H1 (cell line): ENCODE data around the gene TGM5. TPM values are rescaled to one million over a fixed set of nuclear protein-coding genes. Genes with fewer than 3 reads are reported as not detected.

ENCODE experiments used
- CTCF ChIA-PET: fragments of 300-600 bp; sonication (Branson Sonifier 250); formaldehyde crosslinking; loops from one replicate; lab custom pipeline; 2021; ENCODE audit not compliant: partially characterized antibody; lab: Charles Lee
- POLR2A ChIA-PET: fragments of 300-600 bp; sonication (Branson Sonifier 250); formaldehyde crosslinking; loops from one replicate; lab custom pipeline; 2021; ENCODE audit warnings: inconsistent platforms; ENCODE audit not compliant: partially characterized antibody; lab: Charles Lee
- DNase-seq, 2 experiments: peaks; one replicate each; pipeline versions ENCODE4 v3.0.0 to v3.0.0-alpha.2; 2010 to 2022; ENCODE audit warnings: low spot score in 2 of 2, low read depth in 1 of 2, mixed read lengths in 1 of 2
- FAIRE-seq: peaks from 2 replicates; lab custom pipeline; 2011; peaks lifted over from hg19 to GRCh38; lab: Jason Lieb, UNC
- H2AFZ ChIP-seq: 2 replicates; pipeline ENCODE4 v1.8.1; 2012; ENCODE audit warnings: low read length, inconsistent platforms
- H2AK5ac ChIP-seq: 2 replicates; pipeline ENCODE4 v1.6.1; 2013; ENCODE audit warnings: low read depth, low read length
- H2BK120ac ChIP-seq: replicated peaks from 2 replicates; pipeline ENCODE3; 2013; ENCODE audit warnings: low read depth, low read length, inconsistent platforms
- H2BK12ac ChIP-seq: 2 replicates; pipeline ENCODE4 v1.6.1; 2013; ENCODE audit warnings: low read depth, low read length
- H2BK15ac ChIP-seq: 2 replicates; pipeline ENCODE4 v1.6.1; 2013; ENCODE audit warnings: low read length
- H2BK20ac ChIP-seq: 2 replicates; pipeline ENCODE4 v1.6.1; 2013; ENCODE audit warnings: low read length
- H2BK5ac ChIP-seq: 2 replicates; pipeline ENCODE4 v1.6.1; 2013; ENCODE audit warnings: low read depth, low read length
- H3K14ac ChIP-seq: 2 replicates; pipeline ENCODE4 v1.6.1; 2013; ENCODE audit warnings: inconsistent platforms; ENCODE audit not compliant: insufficient read length
- H3K18ac ChIP-seq: 2 replicates; pipeline ENCODE4 v1.6.1; 2013; ENCODE audit warnings: low read length; ENCODE audit errors: extremely low read depth
- H3K23ac ChIP-seq: 2 replicates; pipeline ENCODE4 v1.6.1; 2013; ENCODE audit warnings: inconsistent platforms; ENCODE audit not compliant: insufficient read length
- H3K23me2 ChIP-seq: 2 replicates; pipeline ENCODE4 v1.6.1; 2013; ENCODE audit warnings: low read depth, low read length
- H3K27ac ChIP-seq: 2 replicates; pipeline ENCODE4 v1.6.1; 2011; ENCODE audit warnings: low read depth, low read length, inconsistent platforms
- H3K27me3 ChIP-seq, 4 experiments: replicated peaks in 1 of 4; 1 replicate in 1 of 4; 2 replicates in 3 of 4; pipeline versions ENCODE4 v1.6.1 to v1.8.1; 2011 to 2013; ENCODE audit warnings: low read length in 3 of 4, mild to moderate bottlenecking in 3 of 4, inconsistent platforms in 2 of 4, mixed read lengths in 2 of 4, moderate library complexity in 1 of 4; ENCODE audit not compliant: control insufficient read depth in 3 of 4, insufficient read depth in 3 of 4; ENCODE audit errors: extremely low read depth in 1 of 4
- H3K36me3 ChIP-seq, 4 experiments: 2 replicates each; pipeline versions ENCODE4 v1.6.1 to v1.8.1; 2011 to 2013; ENCODE audit warnings: mild to moderate bottlenecking in 4 of 4, low read length in 3 of 4, moderate library complexity in 2 of 4, control low read depth in 1 of 4, inconsistent platforms in 1 of 4; ENCODE audit not compliant: insufficient read depth in 4 of 4, control insufficient read depth in 2 of 4
- H3K4ac ChIP-seq: replicated peaks from 2 replicates; pipeline ENCODE3; 2013; ENCODE audit warnings: low read length, low read depth, mixed read lengths, inconsistent platforms; ENCODE audit not compliant: insufficient read length
- H3K4me1 ChIP-seq, 4 experiments: replicated peaks in 1 of 4; 1 replicate in 1 of 4; 2 replicates in 3 of 4; pipeline versions ENCODE4 v1.6.1 to v1.8.1; 2011 to 2013; ENCODE audit warnings: low read length in 3 of 4, inconsistent platforms in 2 of 4, mixed read lengths in 1 of 4; ENCODE audit not compliant: insufficient read depth in 4 of 4, control insufficient read depth in 3 of 4
- H3K4me2 ChIP-seq, 2 experiments: 2 replicates each; pipeline versions ENCODE4 v1.6.1 to v1.8.1; 2011 to 2013; ENCODE audit warnings: low read depth in 2 of 2, low read length in 2 of 2, control low read depth in 1 of 2, inconsistent platforms in 1 of 2, mild to moderate bottlenecking in 1 of 2; ENCODE audit not compliant: insufficient read depth in 1 of 2
- H3K4me3 ChIP-seq, 4 experiments: fragments of 200-600, 300-600 bp in 1 of 4; sonication (generic), shearing (Covaris generic), sonication (Bioruptor Twin) in 1 of 4; 2 replicates each; pipeline versions ENCODE4 v1.5.1 to v1.8.1; 2011 to 2016; ENCODE audit warnings: low read length in 4 of 4, low read depth in 3 of 4, control low read depth in 2 of 4, inconsistent platforms in 2 of 4, mild to moderate bottlenecking in 2 of 4, mixed read lengths in 1 of 4, moderate library complexity in 1 of 4; ENCODE audit not compliant: insufficient read depth in 2 of 4; ENCODE audit errors: extremely low read depth in 1 of 4
- H3K56ac ChIP-seq: replicated peaks from 2 replicates; pipeline ENCODE3; 2013; ENCODE audit warnings: low read depth, mild to moderate bottlenecking, mixed read lengths, low read length, inconsistent platforms; ENCODE audit not compliant: insufficient read length
- H3K79me1 ChIP-seq: 2 replicates; pipeline ENCODE4 v1.6.1; 2013; ENCODE audit warnings: low read depth, low read length, control low read depth
- H3K79me2 ChIP-seq, 2 experiments: 2 replicates each; pipeline versions ENCODE4 v1.6.1 to v1.8.1; 2012 to 2013; ENCODE audit warnings: low read length in 2 of 2, mild to moderate bottlenecking in 2 of 2, inconsistent platforms in 1 of 2; ENCODE audit not compliant: insufficient read depth in 2 of 2, control insufficient read depth in 1 of 2
- H3K9ac ChIP-seq, 4 experiments: replicated peaks in 1 of 4; 1 replicate in 1 of 4; 2 replicates in 3 of 4; pipeline versions ENCODE4 v1.6.1 to v1.8.1; 2011 to 2013; ENCODE audit warnings: low read depth in 3 of 4, low read length in 3 of 4, control low read depth in 2 of 4, mild to moderate bottlenecking in 2 of 4, moderate library complexity in 2 of 4, inconsistent platforms in 1 of 4; ENCODE audit errors: extremely low read depth in 1 of 4
- H3K9me3 ChIP-seq, 2 experiments: 2 replicates each; pipeline versions ENCODE4 v1.6.1 to v1.8.1; 2012 to 2013; ENCODE audit warnings: mild to moderate bottlenecking in 2 of 2, moderate library complexity in 2 of 2, control low read depth in 1 of 2, inconsistent platforms in 1 of 2, low read depth in 1 of 2, low read length in 1 of 2, mixed read lengths in 1 of 2; ENCODE audit not compliant: insufficient read depth in 2 of 2
- H4K20me1 ChIP-seq, 2 experiments: replicated peaks in 1 of 2; 2 replicates each; pipeline versions ENCODE3 to v1.8.1; 2011 to 2013; ENCODE audit warnings: inconsistent platforms in 2 of 2, low read length in 2 of 2, mild to moderate bottlenecking in 1 of 2; ENCODE audit not compliant: insufficient read depth in 2 of 2, control insufficient read depth in 1 of 2
- H4K5ac ChIP-seq: 2 replicates; pipeline ENCODE4 v1.6.1; 2013; ENCODE audit warnings: low read length, low read depth, mixed read lengths, inconsistent platforms; ENCODE audit not compliant: insufficient read length
- H4K8ac ChIP-seq: 2 replicates; pipeline ENCODE4 v1.8.0; 2013; ENCODE audit warnings: mild to moderate bottlenecking, moderate library complexity, low read length, inconsistent platforms; ENCODE audit not compliant: insufficient read depth; ENCODE audit errors: extremely low read depth
- H4K91ac ChIP-seq: replicated peaks from 2 replicates; pipeline ENCODE3; 2013; ENCODE audit warnings: low read length, mixed read lengths, inconsistent platforms; ENCODE audit not compliant: insufficient read length
- CEBPB ChIP-seq: IDR thresholded peaks from 2 replicates; pipeline ENCODE4 v1.6.1; 2012; ENCODE audit warnings: low read depth, low read length
- EZH2 ChIP-seq: fragments of 200-600 bp; sonication (generic); IDR thresholded peaks from 2 replicates; pipeline ENCODE4 v1.7.1; 2012; ENCODE audit warnings: low read depth, mild to moderate bottlenecking, moderate library complexity, low read length, inconsistent platforms; ENCODE audit not compliant: severe bottlenecking
- KDM4A ChIP-seq: IDR thresholded peaks from one replicate; pipeline ENCODE4 v1.7.1; 2012; ENCODE audit warnings: low read depth, mild to moderate bottlenecking, moderate library complexity, low read length, inconsistent platforms; ENCODE audit not compliant: severe bottlenecking
- MAFK ChIP-seq: IDR thresholded peaks from 2 replicates; pipeline ENCODE4 v1.6.1; 2012; ENCODE audit warnings: low read depth, mild to moderate bottlenecking, improper control_type of control experiment, low read length
- POLR2A ChIP-seq, 2 experiments: IDR thresholded peaks; 1 replicate in 1 of 2; 2 replicates in 1 of 2; pipeline ENCODE4 v1.6.1; 2011; ENCODE audit warnings: low read depth in 2 of 2, low read length in 2 of 2, mild to moderate bottlenecking in 2 of 2; ENCODE audit errors: control extremely low read depth in 1 of 2
- SIX5 ChIP-seq: IDR thresholded peaks from 2 replicates; pipeline ENCODE4 v1.6.1; 2011; ENCODE audit warnings: mild to moderate bottlenecking, low read depth, low read length
- TAF7 ChIP-seq: optimal IDR thresholded peaks from 2 replicates; pipeline ENCODE3; 2011; ENCODE audit warnings: low read depth, mild to moderate bottlenecking, inconsistent platforms, low read length, moderate library complexity, borderline replicate concordance
- ZNF274 ChIP-seq: IDR thresholded peaks from 2 replicates; pipeline ENCODE4 v1.7.0; 2012; ENCODE audit warnings: low read length, borderline replicate concordance; ENCODE audit errors: extremely low read depth
- WGBS, 2 experiments: shearing (Covaris generic) in 1 of 2; methylation state at CpG; one replicate each; pipeline versions ENCODE4 v1.1.6 to v1.1.7; 2013 to 2015; ENCODE audit warnings: low lambda C conversion rate in 2 of 2, mixed read lengths in 2 of 2, inconsistent platforms in 1 of 2, low coverage in 1 of 2, missing lambda C conversion rate in 1 of 2; ENCODE audit not compliant: insufficient replicate concordance in 2 of 2, insufficient coverage in 1 of 2, insufficient read length in 1 of 2; ENCODE audit errors: extremely low coverage in 1 of 2, missing lambda C conversion rate in 1 of 2; 5-methylcytosine and 5-hydroxymethylcytosine counted together
- polyA plus RNA-seq, 7 experiments: library from polyadenylated mRNA; depleted of rRNA in 3 of 7; stranded (reverse) in 5 of 7; unstranded in 2 of 7; fragments of >200 nt in 5 of 7; fragments of 200-250 nt in 2 of 7; gene quantifications; 1 replicate in 5 of 7; 2 replicates in 1 of 7; 4 replicates in 1 of 7; pipeline versions ENCODE4 v1.2.1 to v1.2.3, GENCODE V29; 2011 to 2013; ENCODE audit warnings: missing spikeins in 2 of 7, mixed read lengths in 2 of 7
- total RNA-seq: library from RNA; stranded (reverse); fragmentation: NEBNext Ultra II Directional; extraction: Animal tissue kit (Norgen Biotek cat#: 25700); gene quantifications from 2 replicates; pipeline ENCODE4 v1.2.1, GENCODE V29; 2021

The TGM5 gene
- total and polyA plus RNA-seq, 2 of the 8 experiments (the other 6 are each of a cell fraction or from before 2014, with no cell fraction given): not detected

GRCh38 chr15:43249236-43249635, 17.5 kb downstream of the TGM5 start:
- no peak overlapping the region for H2AFZ ChIP-seq
- ChIA-PET POLR2A (no interaction called here), CTCF (interaction anchor here (2.1 kb wide), 1 partner anchor 24 kb away, joined by 9 read pairs; no protein-coding TSS in a partner anchor)
- H4K5ac ChIP-seq: no peak overlapping the region
- no peak overlapping the region for H2BK12ac ChIP-seq
- no peak overlapping the region for H3K4me3 ChIP-seq
- H4K20me1 ChIP-seq: no peaks in the 10 kb centered on the region
- no peak overlapping the region for H3K23ac ChIP-seq
- no peak overlapping the region for H3K27ac ChIP-seq
- no peaks in the 10 kb centered on the region for H3K79me2 ChIP-seq
- no peak overlapping the region for H3K4me2 ChIP-seq
- no peak overlapping the region for H4K8ac ChIP-seq
- no peak overlapping the region for H3K4ac ChIP-seq
- no peaks in the 10 kb centered on the region for H3K27me3 ChIP-seq
- no peak overlapping the region for H2BK5ac ChIP-seq
- no peak overlapping the region for H2BK15ac ChIP-seq
- H2BK120ac ChIP-seq: no peak overlapping the region
- no peak overlapping the region for H3K18ac ChIP-seq
- DNase-seq (no peak), FAIRE-seq (no peak)
- no peaks in the 10 kb centered on the region; the same call in 1 of the 2 replicates for H3K23me2 ChIP-seq
- H3K36me3 ChIP-seq: no peaks in the 10 kb centered on the region
- no peaks in the 10 kb centered on the region for H3K79me1 ChIP-seq
- H3K4me1 ChIP-seq: no peaks in the 10 kb centered on the region
- H3K9ac ChIP-seq: no peak overlapping the region
- TF ChIP-seq SIX5 (no peak), KDM4A (no peak), MAFK (no peak), POLR2A (IDR thresholded peaks at IDR 0.05; ENCODE audit: control extremely low read depth in 1 of 2, low read depth in 2 of 2, low read length in 2 of 2) (no peak), ZNF274 (no peak), TAF7 (no peak), CEBPB (no peak), EZH2 (no peak)
- H3K14ac ChIP-seq: no peak overlapping the region
- no peak overlapping the region for H4K91ac ChIP-seq
- no peak overlapping the region for H3K56ac ChIP-seq
- H2BK20ac ChIP-seq: no peak overlapping the region
- 90% methylated on average over 2 of the region's 2 CpGs; no CpG with 5 or more reads in 1 of the 2 experiments for WGBS, 2 experiments
- H2AK5ac ChIP-seq: no peak overlapping the region
- H3K9me3 ChIP-seq: no peaks in the 10 kb centered on the region
